HG03064 (cell line): ENCODE data around the gene PLEKHA4.
"Not testable (repeated sequence)": the region's sequence is repeated elsewhere in the genome, so short reads cannot be mapped to it uniquely, and the experiment has no call there.

ENCODE experiments used
- ATAC-seq: cut with Tn5 transposase; IDR thresholded peaks from one replicate; pipeline ENCODE4 v1.9.1; 2021; ENCODE audit warnings: low read depth; ENCODE audit not compliant: unreplicated experiment

PLEKHA4 gene

GRCh38 chr19:48890551-48890950 lies 22.1 kb upstream of the PLEKHA4 start:
- ATAC-seq, result no peak

DNA sequence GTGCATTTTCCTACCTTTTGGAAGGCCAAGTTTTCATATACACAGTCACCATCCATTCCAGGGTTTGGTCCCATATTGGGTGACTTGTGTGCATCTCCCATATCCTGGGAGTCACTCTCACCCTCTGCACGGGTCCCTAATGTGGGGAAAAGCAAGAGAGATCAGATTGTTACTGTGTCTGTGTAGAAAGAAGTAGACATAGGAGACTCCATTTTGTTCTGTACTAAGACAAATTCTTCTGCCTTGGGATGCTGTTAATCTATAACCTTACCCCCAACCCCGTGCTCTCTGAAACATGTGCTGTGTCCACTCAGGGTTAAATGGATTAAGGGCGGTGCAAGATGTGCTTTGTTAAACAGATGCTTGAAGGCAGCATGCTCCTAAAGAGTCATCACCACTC lies 21.1 kb upstream of the PLEKHA4 start:
- ATAC-seq, result not testable (repeated sequence)

DNA sequence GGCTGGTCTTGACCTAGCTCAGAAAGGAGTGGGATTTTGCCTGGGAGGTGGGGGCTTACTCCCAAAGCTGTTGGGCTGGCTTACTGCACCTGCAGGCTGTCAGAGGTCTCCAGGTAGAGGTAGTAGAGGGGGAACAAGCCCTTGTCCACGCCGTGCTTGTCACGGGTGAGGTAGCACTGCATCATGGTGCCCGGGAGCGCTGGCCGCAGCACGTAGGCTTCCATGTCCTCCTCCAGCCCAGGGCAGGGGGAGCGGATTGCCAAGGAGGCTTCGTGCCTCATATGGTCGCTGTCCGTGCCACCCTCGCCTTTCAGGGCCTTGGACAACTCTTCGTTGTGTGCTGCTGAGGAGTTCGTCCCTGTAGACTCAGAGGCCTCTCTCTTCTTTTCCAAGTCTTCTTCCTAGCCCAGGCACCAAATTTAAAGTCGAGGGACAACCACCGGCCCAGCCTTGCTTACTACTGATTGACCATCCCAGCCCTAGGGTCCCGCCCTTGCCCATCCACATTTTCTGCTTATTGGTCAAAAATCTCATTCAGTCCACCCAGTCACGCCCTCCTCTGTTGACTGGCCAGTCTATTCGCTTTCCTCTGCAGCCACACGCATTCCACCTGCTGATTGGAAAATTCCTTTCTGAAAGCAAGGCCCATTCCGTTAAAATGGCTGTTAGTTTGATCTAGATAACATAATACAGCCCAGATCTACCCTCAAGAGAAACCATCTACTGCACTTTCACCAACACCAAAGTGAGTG lies 19.6 kb upstream of the PLEKHA4 start:
- ATAC-seq, result no peak

DNA sequence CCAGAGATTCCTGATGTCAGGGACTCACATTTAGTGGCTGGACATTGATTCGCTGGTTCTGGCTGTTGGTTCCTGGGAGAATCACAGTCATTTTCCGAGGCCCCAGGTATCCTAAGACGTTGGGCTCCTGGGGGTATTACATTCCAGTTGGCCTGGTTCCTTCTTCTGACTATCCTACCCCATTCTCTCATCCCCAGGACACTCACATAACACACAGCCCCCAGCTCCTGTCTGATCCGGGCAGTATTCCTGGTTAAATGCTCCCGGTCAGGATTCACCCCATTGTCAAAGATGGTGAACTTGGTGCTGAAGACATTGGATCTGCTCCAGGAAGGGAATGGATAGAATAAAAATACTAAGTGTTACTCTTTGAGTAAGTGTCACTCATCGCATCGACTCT lies 15.3 kb upstream of the PLEKHA4 start:
- ATAC-seq, result no peak

GRCh38 chr19:48881741-48882657 lies 13.6 kb upstream of the PLEKHA4 start:
- ATAC-seq, result no peak

DNA sequence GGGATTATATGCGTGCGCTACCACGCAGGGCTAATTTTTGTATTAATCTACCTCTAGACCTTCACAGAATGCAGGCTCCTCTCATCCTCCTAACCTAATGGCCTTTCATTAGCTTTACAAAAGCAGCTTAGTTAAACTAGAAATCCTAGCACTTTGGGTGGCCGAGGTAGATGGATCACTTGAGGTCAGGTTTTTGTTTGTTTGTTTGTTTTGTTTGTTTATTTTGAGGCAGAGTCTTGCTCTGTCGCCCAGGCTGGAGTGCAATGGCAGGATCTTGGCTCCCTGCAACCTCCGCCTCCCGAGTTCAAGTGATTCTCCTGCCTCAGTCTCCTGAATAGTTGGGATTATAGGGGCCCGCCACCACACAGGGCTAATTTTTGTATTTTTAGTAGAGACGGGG lies 11.3 kb upstream of the PLEKHA4 start:
- ATAC-seq, result not testable (repeated sequence)

- ATAC-seq, result no peak
These were observed 10.7 kb upstream of the PLEKHA4 start for GRCh38 chr19:48879025-48879637.

DNA sequence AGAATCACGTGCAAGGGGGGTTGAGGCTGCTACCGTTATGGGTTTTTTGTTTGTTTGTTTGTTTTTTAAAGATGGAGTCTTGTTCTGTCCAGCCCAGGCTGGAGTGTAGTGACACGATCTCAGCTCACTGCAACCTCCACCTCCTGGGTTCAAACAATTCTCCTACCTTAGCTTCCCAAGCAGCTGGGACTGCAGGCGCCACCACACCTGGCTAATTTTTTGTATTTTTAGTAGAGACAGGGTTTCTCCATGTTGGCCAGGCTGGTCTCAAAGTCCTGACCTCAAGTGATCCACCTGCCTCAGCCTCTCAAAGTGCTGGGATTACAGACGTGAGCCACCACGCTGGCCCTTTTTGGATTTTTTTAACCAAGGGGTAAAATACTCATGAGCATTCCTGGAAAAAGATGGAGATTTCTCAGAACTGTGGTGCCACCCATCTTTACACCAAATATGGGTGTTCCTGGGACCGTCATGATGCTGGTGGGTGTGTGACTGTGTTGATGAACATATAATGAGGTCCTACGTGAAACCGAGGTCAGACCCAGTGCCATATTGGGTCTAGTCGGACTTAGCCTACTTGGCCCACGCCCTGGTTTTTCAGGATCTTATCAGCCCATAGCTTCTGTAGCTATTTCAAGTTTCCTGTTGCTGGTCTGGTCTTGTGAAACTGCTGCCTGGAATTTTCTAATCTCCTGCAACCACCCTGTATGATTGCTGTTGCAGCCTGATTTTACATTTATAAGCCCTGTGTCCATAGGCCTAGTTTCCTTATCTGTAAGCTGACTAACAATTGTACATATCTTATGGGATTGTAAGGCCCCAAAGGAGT lies 10.0 kb upstream of the PLEKHA4 start:
- no peak for ATAC-seq

- no peak for ATAC-seq
These were observed 9.4 kb upstream of the PLEKHA4 start for GRCh38 chr19:48877855-48878195.

DNA sequence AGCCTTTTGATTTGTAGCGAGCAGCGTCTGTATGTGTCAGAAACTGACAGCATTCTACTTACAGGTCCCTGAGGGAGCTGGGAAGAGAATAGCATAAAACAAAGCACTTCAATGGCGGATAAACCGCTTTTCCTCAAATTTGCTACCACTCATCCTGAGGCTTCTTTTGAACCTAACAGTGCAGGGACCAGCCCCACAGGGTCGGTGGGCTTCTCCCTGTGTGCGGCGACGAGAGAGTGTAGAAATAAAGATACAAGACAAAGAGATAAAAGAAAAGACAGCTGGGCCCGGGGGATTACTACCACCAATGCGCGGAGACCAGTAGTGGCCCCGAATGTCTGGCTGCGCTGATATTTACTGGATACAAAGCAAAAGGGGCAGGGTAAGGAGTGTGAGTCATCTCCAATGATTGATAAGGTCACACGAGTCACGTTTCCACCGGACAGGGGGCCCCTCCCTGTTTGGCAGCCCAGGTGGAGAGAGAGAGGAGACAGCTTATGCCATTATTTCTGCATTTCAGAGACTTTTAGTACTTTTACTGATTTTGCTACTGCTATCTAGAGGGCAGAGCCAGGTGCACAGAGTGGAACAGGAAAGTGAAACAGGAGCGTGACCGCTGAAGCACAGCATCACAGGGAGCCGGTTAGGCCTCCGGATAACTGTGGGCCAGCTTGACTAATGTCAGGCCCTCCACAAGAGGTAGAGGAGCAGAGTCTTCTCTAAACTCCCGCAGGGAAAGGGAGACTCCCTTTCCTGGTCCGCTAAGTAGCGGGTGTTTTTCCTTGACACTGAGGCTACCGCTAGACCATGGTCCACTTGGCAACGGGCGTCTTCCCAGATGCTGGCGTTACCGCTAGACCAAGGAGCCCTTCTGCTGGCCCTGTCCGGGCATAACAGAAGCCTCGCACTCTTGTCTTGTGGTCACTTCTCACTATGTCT lies 7.9 kb upstream of the PLEKHA4 start:
- ATAC-seq, result not testable (repeated sequence)

DNA sequence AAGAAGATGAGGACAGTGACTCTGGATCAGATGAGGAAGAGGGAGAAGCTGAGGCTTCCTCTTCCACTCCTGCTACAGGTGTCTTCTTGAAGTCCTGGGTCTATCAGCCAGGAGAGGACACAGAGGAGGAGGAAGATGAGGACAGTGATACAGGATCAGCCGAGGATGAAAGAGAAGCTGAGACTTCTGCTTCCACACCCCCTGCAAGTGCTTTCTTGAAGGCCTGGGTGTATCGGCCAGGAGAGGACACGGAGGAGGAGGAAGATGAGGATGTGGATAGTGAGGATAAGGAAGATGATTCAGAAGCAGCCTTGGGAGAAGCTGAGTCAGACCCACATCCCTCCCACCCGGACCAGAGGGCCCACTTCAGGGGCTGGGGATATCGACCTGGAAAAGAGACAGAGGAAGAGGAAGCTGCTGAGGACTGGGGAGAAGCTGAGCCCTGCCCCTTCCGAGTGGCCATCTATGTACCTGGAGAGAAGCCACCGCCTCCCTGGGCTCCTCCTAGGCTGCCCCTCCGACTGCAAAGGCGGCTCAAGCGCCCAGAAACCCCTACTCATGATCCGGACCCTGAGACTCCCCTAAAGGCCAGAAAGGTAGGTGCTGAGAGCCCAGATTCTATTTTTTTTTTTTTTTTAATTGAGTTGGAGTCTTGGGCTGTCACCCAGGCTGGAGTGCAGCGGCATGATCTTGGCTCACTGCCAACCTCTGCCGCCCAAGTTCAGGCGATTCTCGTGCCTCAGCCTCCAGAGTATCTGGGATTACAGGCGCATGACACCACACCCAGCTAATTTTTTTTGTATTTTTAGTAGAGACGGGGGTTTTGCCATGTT lies 6.1 kb upstream of the PLEKHA4 start:
- ATAC-seq, result no peak

DNA sequence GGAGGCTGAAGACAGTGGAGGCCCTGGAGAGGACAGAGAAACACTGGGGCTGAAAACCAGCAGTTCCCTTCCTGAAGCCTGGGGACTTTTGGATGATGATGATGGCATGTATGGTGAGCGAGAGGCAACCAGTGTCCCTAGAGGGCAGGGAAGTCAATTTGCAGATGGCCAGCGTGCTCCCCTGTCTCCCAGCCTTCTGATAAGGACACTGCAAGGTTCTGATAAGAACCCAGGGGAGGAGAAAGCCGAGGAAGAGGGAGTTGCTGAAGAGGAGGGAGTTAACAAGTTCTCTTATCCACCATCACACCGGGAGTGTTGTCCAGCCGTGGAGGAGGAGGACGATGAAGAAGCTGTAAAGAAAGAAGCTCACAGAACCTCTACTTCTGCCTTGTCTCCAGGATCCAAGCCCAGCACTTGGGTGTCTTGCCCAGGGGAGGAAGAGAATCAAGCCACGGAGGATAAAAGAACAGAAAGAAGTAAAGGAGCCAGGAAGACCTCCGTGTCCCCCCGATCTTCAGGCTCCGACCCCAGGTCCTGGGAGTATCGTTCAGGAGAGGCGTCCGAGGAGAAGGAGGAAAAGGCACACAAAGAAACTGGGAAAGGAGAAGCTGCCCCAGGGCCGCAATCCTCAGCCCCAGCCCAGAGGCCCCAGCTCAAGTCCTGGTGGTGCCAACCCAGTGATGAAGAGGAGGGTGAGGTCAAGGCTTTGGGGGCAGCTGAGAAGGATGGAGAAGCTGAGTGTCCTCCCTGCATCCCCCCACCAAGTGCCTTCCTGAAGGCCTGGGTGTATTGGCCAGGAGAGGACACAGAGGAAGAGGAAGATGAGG lies 5.3 kb upstream of the PLEKHA4 start:
- ATAC-seq, result no peak

- ATAC-seq, result no peak
These were observed 4.6 kb upstream of the PLEKHA4 start for GRCh38 chr19:48872884-48873475.

- no peak for ATAC-seq
These were observed 3.9 kb upstream of the PLEKHA4 start, which contains the start of gene PPP1R15A for GRCh38 chr19:48872182-48872883. TSS of gene PPP1R15A (plus strand) at chr19:48872421. CDS start at chr19:48873234, 813 bp downstream.

DNA sequence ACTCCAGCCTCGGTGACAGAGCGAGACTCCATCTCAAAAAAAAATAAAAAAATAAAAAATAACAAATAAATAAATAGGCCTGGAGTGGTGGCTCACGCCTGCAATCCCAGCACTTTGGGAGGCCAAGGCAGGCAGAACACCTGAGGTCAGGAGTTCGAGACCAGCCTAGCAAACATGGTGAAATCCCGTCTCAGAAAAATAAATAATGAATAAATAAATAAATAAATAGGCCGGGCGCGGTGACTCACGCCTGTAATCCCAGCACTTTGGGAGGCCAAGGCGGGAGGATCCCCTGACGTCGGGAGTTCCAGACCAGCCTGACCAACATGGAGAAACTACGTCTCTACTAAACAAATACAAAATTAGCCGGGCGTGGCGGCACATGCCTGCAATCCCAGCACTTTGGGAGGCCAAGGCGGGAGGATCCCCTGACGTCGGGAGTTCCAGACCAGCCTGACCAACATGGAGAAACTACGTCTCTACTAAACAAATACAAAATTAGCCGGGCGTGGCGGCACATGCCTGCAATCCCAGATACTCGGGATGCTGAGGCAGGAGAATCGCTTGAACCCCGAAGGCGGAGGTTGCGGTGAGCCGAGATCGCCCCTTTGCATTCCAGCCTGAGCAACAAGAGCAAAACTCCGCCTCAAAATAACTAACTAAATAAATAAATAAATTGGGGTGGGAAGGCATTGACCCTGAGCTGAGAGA lies 3.2 kb upstream of the PLEKHA4 start:
- not testable (repeated sequence) for ATAC-seq

- ATAC-seq, result no peak
These were observed 1.6 kb upstream of the PLEKHA4 start for GRCh38 chr19:48870048-48870447.
